KOPT-K1 (cell line): ENCODE data around the gene COX19.

ENCODE experiments used
- H3K27ac ChIP-seq: fragments of 200-600 bp; sonication (generic); 2 replicates; pipeline ENCODE4 v1.5.1; 2016; ENCODE audit warnings: antibody characterized with exemption, mild to moderate bottlenecking, low read depth, low read length; ENCODE audit not compliant: poor library complexity, severe bottlenecking
- H3K36me3 ChIP-seq: fragments of 200-600 bp; sonication (generic); 2 replicates; pipeline ENCODE4 v1.5.1; 2017; ENCODE audit warnings: antibody characterized with exemption, mild to moderate bottlenecking, low read length, moderate library complexity; ENCODE audit not compliant: insufficient read depth
- H3K9me3 ChIP-seq: fragments of 200-600 bp; sonication (generic); 2 replicates; pipeline ENCODE4 v1.5.1; 2017; ENCODE audit warnings: antibody characterized with exemption, low read length, mild to moderate bottlenecking; ENCODE audit not compliant: insufficient read depth, poor library complexity, severe bottlenecking

COX19 gene

DNA sequence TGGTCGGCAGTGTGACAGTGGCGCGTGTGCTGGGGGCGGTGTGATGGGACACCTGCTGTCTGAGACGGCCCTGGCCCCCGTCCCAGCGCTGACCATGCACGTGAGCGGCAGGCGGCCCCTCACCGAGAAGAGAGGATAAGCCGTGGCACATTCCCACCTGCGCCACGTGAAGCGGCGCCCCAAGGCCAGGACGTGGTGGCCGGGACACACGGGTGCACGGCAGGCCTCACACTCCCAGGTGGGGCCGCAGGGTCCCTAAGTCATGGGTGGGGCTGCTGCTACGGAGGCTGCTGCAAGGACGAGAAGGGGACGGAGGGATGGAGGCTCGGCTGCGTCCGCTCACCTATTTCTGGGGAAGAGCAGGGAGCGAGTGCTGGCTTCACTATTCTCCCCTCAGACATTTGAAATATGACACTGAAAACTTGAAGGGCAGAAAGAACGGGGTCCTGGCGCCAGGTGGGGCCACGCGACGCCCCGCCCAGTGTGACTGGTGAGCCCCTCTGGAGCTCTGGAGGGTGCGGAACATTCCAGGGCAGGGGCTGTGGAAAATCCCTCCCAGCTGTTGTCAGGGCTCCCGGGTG is 15.1 kb upstream of the COX19 start:
- H3K27ac ChIP-seq, result no peak overlapping the region
- no peaks in the 10 kb centered on the region for H3K9me3 ChIP-seq

DNA sequence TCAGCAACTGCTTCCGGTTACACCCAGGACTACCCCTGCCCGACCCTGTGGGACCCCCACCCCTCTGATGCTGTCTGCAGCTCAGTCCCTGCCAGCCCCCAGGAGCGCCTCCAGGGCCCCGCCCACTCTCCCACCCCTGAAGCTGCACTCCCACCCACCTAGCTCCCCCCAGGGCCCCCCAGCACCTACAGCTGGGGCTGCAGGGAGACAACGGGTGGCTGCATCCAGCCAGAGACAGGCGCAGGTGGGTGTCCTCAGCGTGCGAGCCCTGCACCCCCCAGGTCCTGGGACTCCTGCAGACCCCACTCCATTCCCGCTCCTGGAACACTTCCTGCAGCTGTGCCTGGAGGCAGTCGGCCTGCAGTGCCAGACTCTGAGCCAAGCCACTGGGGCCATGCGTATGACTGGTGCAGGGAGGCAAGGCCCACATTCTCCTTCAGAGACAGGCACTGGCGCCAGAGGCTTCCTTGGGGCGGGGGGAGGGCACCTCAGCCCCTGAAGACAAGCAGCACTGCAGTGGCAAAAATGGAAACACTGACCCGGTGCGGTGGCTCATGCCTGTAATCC is 13.7 kb upstream of the COX19 start:
- Histone ChIP-seq H3K27ac (no peak overlapping the region), H3K36me3 (no peaks in the 10 kb centered on the region), H3K9me3 (no peaks in the 10 kb centered on the region)

More for the DNA sequence above, 15.1 kb upstream of the COX19 start:
- no peaks in the 10 kb centered on the region for H3K36me3 ChIP-seq

DNA sequence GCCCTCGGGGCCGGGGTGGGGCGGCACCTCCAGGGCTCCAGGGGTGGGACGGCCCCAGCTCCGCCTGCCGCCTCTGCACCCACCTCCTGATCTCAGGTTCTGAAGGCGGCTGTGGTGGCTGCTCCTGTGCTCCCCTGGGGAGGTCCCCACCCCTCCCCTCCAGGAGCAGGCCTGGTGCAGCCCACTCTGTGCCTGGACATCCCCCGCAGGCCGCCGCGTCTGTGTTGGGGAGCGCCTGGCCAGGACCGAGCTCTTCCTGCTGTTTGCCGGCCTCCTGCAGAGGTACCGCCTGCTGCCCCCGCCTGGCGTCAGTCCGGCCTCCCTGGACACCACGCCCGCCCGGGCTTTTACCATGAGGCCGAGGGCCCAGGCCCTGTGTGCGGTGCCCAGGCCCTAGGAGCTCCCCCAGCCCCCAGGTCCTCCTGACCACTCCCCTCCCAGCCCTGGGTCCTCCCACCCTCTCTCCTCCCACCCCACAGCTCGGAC is 13.1 kb upstream of the COX19 start:
- no peak overlapping the region for H3K27ac ChIP-seq
- no peaks in the 10 kb centered on the region for H3K36me3 ChIP-seq
- H3K9me3 ChIP-seq, result no peaks in the 10 kb centered on the region

DNA sequence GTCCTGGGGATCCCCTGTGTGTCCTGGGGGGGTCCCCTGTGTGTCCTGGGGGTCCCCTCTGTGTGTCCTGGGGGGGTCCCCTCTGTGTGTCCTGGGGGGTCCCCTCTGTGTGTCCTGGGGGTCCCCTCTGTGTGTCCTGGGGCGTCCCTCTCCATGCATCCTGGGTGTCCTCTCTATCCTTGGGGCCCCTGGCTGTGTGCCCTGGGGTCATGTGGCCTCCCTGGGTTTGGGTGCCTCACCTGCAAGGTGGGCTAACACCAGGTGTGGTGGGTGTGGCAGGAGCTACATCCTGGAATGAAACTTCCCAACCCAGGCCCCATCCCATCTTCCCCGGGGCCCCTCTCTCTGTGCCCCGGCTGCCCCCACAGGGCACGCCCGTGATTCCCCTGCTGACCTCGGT is 12.6 kb upstream of the COX19 start:
- no peaks in the 10 kb centered on the region for H3K36me3 ChIP-seq

DNA sequence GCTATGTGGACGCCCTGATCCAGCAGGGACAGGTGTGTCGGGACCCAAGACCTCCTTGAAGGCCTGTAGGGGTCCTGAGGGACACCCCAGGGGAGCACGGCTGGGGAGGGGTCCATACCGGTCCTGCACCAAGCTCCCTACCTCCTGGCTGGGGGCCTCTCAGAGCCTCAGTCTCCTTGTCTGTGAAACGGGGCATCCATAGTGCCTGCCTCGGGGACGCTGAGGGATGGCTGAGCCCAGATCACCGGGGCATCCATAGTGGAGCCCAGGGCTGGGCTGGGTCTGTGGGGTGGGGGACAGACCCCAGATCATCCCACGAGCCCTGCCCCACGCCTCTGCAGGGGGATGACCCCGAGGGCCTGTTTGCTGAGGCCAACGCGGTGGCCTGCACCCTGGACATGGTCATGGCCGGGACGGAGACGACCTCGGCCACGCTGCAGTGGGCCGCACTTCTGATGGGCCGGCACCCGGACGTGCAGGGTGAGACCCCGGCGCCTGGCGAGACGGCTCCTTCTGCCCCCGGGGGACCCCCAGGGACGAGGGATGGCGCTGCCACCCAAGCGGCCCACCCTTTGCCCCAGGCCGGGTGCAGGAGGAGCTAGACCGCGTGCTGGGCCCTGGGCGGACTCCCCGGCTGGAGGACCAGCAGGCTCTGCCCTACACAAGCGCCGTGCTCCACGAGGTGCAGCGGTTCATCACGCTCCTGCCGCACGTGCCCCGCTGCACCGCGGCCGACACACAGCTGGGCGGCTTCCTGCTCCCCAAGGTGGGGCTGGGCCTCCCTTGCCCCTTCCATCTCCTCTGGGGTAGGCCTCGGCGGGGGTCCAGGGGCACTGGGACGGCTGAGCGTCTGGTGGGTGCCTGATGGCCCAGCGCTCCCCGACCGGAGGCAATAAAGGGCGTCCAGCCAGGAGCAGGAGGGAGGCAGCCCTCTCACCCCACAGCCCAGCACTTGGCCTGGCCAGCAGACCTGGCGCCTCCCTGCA is 11.7 kb upstream of the COX19 start:
- Histone ChIP-seq H3K9me3 (no peaks in the 10 kb centered on the region), H3K27ac (no peak overlapping the region), H3K36me3 (no peaks in the 10 kb centered on the region)

More for the DNA sequence above, 12.6 kb upstream of the COX19 start:
- no peaks in the 10 kb centered on the region for H3K9me3 ChIP-seq
- H3K27ac ChIP-seq, result no peak overlapping the region

DNA sequence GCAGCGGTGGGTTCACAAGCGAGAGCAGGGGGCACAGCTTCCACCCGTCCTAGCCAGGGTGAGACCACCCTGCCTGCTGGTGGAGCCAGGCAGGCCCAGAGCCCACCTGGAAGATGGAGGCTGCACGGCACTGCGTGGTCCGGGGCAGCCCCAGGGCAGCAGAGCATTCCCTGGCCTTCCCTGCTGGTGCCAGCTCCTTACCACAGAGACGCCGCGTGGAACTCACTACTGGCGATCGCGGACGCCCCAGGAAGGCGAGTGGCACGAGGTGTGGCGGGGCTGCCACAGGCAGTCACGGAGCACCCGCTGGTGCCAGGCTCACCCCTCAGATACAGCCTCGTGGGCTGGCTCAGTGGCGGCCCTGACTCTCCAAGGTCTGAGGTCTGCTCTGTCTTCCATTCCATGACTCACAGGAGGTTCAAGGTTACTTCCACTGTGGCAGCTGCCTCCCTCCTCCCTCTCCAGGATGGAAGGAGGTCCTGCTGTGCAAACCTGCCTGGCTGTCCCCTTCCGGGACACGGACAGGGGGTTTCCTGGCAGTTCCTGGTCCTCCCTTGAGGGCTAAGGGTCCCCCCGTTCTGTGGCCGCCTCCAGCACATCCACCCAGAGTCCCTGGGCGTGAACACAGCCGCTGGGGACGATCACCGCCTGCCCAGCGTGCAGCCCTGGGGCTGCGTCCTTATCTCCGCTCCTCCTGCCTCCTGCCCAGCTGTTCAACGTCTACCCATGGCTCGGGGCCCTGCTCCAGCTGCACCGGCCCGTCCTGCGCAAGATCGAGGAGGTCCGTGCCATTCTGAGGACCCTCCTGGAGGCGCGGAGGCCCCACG is 10.8 kb upstream of the COX19 start:
- H3K36me3 ChIP-seq, result no peaks in the 10 kb centered on the region
- no peaks in the 10 kb centered on the region for H3K9me3 ChIP-seq
- no peak overlapping the region for H3K27ac ChIP-seq

DNA sequence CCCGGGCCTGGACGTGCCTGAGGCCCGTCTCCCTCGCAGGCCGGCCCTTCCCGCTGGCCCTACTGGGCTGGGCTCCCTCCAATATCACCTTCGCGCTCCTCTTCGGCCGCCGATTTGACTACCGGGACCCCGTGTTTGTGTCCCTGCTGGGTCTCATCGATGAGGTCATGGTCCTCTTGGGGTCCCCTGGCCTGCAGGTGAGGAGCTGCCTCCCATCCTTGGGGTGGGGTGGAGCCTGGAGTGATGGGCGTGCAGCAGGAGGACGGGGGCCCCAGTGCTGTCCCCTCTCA is 9.7 kb upstream of the COX19 start:
- H3K36me3 ChIP-seq, result no peaks in the 10 kb centered on the region
- H3K9me3 ChIP-seq, result no peaks in the 10 kb centered on the region
- no peak overlapping the region for H3K27ac ChIP-seq

DNA sequence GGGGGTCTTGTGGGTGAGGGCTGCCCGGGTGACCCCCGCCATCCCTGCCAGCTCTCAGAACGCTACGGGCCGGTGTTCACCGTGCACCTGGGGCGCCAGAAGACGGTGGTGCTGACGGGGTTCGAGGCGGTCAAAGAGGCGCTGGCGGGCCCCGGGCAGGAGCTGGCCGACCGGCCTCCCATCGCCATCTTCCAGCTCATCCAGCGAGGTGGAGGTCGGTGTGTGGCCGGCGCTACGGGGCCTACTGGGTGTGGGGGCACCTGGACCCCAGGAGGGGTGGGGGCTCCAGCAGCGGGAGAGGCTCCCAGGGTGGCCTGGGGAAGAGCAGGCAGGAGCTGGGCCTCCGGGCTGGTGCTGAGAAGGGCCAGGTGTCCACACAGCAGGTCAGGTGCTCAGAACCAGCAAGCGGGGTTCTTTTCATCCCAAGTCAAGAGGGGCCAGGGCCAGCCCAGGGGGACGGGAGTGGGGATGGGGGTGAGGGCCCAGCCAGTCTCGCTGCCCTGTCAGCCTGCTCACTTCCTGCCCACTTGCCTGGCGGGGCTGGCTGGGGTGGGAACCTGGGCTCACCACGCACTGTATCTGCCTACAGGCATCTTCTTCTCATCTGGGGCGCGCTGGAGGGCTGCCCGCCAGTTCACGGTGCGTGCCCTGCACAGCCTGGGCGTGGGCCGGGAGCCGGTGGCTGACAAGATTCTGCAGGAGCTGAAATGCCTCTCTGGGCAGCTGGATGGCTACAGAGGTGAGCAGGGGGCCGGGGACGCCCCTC is 9.2 kb upstream of the COX19 start:
- H3K27ac ChIP-seq, result no peak overlapping the region
- no peaks in the 10 kb centered on the region for H3K9me3 ChIP-seq
- H3K36me3 ChIP-seq, result no peaks in the 10 kb centered on the region

DNA sequence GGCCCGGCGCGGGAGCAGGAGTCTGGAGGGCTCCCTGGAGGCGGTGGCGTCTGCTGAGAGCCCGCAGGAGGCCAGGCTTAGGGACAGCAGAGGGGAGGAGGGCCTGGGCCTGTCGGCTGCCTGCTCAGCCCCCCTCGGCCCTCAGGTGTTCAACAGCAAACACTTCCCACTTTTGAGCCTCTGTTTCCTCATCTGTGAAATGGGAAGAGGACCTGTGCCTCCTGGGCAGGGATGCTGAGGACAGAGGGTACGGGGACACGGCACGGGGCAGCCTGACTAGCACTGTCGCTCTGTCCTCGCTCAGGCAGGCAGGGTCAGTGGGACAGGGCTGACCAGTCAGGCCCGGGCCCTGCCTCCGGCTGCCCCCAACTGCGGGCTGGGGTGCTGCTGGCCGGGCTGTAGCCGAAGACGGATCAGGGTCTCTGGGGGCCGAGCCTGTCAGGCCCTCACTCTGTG is 8.3 kb upstream of the COX19 start:
- no peaks in the 10 kb centered on the region for H3K36me3 ChIP-seq
- no peaks in the 10 kb centered on the region for H3K9me3 ChIP-seq
- H3K27ac ChIP-seq, result no peak overlapping the region

DNA sequence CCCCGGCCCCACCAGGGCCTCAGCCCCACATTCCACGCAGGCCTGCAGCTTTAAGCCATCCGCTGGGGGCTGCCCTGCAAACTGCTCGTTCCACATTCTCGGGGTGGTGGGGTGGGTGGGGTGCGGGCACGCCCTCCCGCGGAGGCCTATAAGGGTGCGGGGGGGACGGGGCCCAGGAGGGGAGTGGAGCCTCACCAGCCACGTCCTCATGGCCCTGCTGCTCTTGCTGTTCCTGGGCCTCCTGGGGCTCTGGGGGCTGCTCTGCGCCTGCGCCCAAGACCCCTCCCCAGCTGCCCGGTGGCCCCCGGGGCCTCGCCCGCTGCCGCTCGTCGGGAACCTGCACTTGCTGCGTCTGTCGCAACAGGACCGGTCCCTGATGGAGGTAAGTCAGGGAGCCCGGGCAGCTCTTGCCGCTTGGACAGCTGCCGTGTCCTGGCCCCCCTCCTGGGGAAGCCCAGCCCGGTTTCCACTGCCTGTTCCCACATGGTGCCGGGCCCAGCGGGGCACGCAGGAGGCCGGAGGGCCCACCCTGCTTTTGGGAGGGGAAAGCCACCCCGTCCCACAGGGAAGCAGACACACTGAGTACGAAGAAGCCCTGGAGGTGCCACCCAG is 7.8 kb upstream of the COX19 start, which contains the start of gene CYP2W1:
Gene CYP2W1 (plus strand): TSS at position 178 of the 612 bp plus-strand sequence. CDS start 31 bp downstream, at position 209.
- no peaks in the 10 kb centered on the region for H3K9me3 ChIP-seq
- H3K36me3 ChIP-seq, result no peaks in the 10 kb centered on the region
- no peak within 1 kb of the TSS for H3K27ac ChIP-seq

DNA sequence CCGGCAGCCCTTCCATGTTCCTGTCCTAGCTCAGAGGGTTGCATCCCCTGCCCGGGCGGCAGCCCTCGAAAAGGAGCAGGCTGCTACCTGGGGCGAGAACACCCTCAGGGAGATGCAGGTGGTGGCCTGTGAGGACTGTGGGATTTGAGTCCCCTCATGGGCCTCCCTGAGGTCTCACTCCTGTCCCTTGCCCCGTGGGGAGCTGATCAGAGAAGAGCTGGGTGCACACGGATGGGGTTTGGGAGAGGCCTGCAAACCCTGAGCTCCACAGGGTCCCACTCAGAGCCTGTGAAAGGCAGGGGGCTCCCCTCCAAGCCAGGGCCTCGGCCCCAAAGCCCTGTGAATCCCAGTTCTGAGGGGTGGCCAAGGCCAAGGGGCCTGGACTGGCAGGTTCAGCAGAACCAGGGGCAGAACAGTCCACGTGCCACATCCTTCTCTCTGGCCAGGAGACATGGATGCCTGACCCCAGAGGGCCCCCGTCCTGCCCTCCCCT is 7.2 kb upstream of the COX19 start:
- no peaks in the 10 kb centered on the region for H3K9me3 ChIP-seq
- H3K36me3 ChIP-seq, result no peaks in the 10 kb centered on the region
- no peak overlapping the region for H3K27ac ChIP-seq

DNA sequence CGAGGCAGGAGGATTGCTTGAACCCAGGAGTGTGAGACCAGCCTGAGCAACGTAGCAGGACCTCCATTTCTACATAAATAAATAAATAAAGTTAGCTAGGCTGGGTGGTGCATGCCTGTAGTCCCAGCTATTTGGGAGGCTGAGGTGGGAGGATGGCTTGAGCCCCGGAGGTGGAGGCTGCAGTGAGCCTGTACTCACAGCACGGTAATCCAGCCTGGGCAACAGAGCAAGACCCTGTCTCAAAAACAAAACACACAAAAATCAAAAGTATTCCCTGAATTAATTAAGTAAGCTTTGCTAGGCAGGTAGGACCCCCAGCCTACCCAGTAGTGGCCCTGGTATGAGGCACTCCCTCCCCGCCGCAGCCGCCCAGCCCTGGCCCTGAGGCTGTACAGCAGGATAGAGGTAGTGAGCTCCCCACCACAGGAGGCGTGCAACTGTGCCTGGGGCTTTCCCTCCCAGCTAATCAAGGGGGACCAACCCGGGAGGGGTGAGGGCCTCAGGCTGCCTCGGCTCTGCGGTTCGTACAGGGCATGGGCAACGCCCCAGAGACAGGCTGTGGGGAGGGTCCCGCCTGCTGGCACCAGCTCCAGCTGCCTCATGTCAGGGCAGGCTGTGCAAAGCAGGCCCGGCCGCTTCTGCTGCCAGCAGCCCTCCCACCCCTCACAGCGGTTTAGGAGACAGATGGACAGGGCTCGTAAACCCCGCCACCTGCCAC is 6.6 kb upstream of the COX19 start:
- no peak overlapping the region for H3K27ac ChIP-seq
- no peaks in the 10 kb centered on the region for H3K9me3 ChIP-seq
- H3K36me3 ChIP-seq, result no peaks in the 10 kb centered on the region

DNA sequence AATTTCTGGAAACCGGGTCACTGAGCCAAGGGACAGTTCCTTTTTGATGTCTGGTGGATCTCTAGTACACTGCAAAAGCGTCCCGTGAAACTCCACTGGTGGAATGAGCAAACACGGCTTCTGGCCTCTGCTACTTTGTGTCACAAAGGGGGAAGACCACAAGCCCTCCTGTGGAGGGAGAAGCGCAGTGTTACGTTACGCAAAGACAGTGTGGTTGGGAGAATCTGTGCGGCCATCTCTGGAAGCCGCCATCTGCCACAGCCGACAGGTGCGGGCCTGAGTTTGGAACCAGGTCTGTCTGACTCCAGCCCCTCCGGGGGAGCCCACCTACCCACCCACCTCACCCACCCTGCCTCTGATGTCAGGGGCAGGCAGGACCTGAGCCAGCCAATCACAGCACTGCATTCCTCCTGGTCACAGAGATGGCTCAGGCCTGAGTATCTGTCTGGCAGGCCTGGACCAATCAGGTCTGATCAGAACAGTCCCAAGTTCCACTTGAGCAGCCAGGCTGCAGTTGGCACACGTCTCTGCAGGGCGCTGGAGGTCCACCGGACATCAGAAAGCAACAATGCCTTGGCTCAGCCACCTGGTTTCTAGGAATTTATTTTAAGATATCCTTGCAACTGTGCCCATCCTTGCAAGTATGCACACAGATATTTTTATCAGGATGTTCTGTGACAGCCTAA is 4.7 kb upstream of the COX19 start:
- Histone ChIP-seq H3K9me3 (no peaks in the 10 kb centered on the region), H3K27ac (no peak overlapping the region), H3K36me3 (no peaks in the 10 kb centered on the region)
